SHP77 treated with DMSO at 0.1 percent for 48 hours (cell line): ENCODE results near the gene FMNL1.
A peak's percentile ranks its signal among the peaks of the same experiment; 100 is the strongest.
"Not testable (repeated sequence)": the region's sequence is repeated elsewhere in the genome, so short reads cannot be mapped to it uniquely, and the experiment has no call there.

Experiments
- DNase-seq: peaks from one replicate; lab custom pipeline; 2025; lab: John Stamatoyannopoulos, UW

FMNL1 gene

DNA sequence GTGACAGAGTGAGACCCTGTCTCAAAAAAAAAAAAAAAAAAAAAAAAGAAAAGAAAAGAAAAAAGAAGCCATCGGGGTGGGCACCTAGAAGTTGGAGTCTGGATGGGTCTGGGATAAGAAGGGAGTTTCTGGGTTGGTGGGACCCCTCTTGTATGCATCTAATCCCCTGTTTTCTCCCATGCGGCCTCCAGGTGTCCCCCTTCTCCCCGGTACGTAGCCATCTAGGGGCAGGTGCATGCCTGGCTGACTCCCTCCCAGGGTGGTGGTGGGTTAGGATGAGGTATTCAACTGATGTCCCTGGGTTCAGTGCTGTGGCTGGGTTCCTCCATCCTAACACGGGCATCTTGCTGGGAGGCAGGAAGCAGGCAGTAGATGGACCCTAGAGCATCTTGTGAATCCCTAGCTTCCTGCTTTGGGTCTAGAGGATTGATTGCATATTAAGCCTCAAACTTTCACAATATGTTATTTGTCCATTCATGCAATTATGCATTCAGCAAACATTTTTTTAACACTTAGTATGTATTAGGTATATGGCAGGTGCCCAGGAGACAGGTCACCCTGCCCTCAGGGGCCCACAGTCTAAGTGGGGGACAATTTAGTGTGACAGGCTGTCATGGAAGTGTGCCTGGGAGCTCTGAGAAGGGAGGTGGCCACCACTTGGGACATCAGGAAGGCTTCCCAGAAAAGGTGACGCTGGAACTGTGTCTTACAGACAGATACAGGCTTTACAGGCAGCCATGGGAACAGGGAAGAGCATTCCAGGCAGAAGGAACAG, 13.1 kb downstream of the FMNL1 start:
- peak; percentile 27 for DNase-seq

DNA sequence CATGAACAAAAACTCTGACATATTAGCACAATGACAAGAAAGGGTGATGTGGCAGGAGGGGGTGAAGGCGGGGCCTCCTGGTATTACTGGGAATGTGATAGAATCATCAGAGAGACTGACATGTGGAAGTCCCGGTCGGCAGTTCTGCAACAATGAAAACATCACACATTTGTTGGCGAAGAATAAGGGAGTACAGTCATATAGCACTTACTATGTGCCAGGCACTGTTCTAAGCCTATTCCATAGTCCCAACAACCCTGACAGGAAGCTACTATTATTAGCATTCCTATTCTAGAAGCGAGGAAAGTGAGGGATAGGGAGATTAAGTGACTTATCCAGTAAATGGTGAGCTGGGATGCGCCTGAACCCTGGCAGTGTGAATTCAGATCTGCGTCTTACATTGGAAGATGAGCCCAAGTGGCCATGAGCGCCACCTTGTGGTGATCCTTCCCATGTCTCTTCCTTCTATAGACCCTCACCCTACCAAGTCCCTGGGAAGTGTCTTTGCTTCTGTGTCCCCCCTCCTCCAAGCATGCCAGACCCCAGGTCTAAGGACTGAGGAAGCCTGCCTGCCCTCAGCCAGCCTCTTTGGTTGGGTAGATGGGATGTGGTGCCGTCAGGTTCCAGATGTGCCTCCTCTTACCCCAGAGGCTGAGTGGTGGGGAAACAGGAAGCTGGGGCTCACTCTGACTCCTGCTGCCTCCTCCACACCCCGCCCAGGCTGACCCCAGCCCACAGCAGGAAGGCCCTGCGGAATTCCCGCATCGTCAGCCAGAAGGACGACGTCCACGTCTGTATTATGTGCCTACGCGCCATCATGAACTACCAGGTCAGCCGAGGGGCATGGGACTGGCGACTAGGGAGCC, 14.0 kb downstream of the FMNL1 start:
- peak; percentile 36 for DNase-seq

DNA sequence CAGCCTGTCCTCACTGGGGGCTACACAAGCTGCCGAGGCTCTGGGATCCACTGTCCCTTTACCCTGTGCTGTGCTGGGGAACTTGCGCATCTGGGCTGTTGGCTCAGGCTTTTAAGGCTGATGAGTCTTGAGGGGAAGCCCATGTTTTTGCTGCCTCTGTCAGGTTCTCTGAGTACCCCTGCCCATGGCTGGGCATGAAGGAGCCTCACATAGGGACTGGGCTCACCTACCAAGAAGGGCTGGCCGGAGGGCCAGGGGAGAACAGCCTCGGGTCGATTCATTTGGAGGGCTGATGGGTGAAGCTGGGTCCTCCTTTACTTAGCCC, 14.6 kb downstream of the FMNL1 start:
- no peak for DNase-seq

GRCh38 chr17:45237686-45238085, 16.0 kb downstream of the FMNL1 start:
- DNase-seq = no peak

DNA sequence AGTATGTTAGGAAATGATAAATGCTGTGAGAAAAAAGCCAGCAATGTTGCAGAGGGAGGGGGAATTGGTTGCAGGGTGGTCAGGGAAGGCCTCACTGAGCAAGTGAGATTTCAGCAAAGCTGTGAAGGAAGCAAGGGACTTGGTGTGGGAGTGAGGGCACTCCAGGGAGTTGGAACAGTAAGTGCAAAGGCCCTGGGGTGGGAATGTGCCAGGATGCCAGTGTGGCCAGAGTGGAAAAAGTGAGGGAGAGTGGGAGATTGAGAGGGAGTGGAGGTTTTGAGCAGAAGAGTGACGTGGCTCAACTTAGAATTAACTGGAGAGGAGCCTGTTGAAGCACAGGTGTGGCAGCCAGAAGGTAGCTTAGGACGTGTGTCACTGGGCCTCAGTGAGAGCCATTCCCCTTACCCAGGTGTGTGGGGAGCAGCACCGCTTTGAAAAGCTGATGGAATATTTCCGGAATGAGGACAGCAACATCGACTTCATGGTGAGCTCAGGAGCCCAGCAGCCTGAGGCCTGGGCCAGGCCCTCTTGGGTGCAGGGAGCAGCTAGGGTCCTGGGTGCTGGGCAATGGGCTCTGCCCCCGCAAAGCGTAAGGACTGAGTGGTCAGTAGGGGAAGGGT, 16.6 kb downstream of the FMNL1 start:
- DNase-seq = no peak

DNA sequence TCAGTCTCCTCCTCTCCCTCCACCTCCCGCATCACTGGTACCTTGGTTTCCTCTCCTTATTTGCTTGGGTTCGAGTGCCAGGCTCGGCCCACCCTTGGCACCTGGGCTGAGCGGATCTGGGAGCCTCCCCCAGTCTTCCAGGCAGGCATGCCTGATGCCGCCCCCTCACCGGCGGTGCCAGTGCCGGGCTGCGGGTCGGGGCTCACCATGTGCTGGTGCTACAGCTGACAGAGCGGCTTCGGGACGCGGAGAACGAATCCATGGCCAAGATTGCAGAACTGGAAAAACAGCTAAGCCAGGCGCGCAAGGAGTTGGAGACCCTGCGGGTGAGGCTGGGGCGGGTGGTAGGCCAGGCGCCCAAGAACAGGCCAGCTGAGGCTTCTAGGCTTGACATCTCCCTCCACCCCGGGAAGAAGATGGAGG, 19.2 kb downstream of the FMNL1 start:
- DNase-seq = no peak

DNA sequence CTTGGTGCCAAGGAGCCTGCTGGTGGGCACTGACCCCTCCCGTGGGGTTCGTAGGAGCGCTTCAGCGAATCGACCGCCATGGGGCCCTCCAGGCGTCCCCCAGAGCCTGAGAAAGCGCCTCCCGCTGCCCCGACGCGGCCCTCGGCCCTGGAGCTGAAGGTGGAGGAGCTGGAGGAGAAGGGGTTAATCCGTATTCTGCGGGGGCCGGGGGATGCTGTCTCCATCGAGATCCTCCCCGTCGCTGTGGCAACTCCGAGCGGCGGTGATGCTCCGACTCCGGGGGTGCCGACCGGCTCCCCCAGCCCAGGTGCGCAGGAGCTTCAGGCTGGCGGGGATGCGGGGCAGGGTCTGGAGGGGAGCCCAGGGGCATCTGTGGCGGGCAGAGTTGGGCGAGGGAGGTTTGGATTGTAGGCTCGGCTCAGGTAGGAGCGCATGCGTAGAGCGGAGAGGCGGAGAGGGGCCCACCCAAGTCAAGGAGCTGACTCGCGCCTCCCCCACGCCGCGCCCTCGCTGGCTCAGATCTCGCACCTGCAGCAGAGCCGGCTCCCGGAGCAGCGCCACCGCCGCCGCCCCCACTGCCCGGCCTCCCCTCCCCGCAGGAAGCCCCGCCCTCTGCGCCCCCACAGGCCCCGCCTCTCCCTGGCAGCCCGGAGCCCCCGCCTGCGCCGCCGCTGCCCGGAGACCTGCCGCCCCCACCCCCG, 19.8 kb downstream of the FMNL1 start:
- DNase-seq = no peak

DNA sequence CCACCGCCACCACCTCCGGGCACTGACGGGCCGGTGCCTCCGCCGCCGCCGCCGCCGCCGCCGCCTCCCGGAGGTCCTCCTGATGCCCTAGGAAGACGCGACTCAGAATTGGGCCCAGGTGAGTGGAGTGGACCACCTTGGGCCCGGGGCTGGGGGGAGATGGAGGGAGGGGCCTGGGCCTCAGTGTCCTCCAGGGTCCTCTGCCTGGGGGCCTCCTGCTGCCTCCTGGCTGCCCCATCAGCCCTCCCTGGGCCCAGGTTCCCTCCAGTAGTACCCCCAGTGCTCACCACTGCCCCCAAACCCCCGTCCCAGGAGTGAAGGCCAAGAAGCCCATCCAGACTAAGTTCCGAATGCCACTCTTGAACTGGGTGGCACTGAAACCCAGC, 20.3 kb downstream of the FMNL1 start:
- DNase-seq = no peak

DNA sequence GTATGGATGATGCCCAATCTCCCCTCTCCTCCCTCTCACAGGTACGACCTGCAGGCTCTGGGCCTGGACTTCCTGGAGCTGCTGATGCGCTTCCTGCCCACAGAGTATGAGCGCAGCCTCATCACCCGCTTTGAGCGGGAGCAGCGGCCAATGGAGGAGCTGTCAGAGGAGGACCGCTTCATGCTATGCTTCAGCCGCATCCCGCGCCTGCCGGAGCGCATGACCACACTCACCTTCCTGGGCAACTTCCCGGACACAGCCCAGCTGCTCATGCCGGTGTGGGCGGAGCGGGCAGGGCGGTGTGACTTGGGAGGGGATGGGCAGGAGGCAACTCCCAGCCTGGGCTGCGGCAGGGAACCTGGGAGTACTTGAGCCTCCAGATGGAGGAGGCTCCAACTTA, 22.1 kb downstream of the FMNL1 start:
- DNase-seq = no peak

DNA sequence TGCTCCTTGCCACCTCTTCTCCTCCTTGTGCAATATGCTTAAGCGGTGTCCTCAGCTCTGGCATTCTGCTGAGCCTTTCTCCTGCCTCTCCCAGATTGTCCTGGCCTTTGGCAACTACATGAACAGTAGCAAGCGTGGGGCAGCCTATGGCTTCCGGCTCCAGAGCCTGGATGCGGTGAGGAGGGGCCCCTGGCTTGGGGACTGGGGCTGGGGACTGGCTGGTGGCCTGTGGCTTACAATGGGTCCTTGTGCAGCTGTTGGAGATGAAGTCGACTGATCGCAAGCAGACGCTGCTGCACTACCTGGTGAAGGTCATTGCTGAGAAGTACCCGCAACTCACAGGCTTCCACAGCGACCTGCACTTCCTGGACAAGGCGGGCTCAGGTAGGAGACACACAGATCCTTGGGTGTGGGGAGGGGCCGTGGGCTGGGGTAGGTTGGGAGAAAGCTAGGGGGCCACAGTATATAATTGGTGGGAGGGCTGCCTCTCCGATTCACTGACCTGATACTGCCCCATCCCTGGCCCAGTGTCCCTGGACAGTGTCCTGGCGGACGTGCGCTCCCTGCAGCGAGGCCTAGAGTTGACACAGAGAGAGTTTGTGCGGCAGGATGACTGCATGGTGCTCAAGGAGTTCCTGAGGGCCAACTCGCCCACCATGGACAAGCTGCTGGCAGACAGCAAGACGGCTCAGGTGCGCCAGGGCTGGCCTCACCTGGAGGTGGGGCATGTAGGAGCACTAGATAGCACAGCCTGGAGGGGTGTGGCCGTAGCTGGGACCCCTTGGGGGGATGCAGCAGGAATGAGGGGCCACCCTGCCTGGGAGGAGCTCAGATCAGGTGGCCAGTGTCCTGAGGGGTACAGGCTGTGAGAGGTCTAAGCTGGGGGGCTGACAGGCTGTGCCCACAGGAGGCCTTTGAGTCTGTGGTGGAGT, 23.3 kb downstream of the FMNL1 start:
- no peak for DNase-seq

DNA sequence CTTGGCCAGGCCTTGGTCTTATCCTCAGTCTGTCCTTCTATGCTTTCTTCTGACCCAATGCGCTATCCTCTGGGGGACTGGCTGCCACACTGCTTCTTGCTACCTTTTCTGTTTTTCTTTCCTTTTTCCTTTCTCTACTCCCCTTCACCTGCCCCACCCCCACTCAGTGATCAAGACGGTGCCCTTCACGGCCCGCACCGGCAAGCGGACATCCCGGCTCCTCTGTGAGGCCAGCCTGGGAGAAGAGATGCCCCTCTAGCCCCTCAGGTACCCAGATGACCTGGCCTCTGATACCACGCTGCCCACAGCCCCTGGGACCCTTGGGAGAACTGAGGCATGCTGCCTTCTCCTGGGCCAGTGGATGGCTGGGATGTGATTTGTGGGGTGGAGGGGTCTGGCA, 24.7 kb downstream of the FMNL1 start:
- DNase-seq = no peak

DNA sequence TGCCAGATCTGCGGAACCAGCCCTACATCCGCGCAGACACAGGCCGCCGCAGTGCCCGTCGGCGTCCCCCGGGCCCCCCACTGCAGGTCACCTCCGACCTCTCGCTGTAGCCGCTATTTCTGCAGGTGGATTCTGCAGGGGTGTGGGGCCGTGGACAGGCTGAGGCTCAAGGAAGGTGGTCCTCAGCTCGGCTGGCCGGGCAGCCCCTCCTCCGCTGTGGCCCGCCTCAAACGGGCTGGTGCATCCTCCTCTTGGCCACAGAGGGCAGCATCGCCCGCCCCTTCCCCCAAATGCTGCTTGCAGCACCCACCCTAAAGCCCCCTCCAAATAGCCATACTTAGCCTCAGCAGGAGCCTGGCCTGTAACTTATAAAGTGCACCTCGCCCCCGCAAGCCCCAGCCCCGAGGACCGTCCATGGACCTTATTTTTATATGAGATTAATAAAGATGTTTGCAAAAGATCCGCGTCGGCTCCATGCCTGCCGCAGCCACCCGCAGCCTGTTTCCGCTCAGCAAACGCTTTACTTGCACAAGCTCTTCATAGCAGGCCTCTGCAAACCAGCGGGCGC, 25.3 kb downstream of the FMNL1 start:
- no peak for DNase-seq

GRCh38 chr17:45247429-45248131, 25.9 kb downstream of the FMNL1 start:
- DNase-seq = peak; percentile 94

GRCh38 chr17:45248132-45248957, 26.7 kb downstream of the FMNL1 start:
- no peak for DNase-seq

GRCh38 chr17:45251931-45252330, 30.2 kb downstream of the FMNL1 start:
- DNase-seq = no peak

- DNase-seq = not testable (repeated sequence)
These were observed 31.6 kb downstream of the FMNL1 start for GRCh38 chr17:45253237-45253636.

- no peak for DNase-seq
These were observed 32.2 kb downstream of the FMNL1 start for GRCh38 chr17:45253879-45254278.

- DNase-seq = no peak
These were observed 33.7 kb downstream of the FMNL1 start for GRCh38 chr17:45255358-45255757.
